GM12878 (cell line): ENCODE measurements around the gene PCDH15. TPM values are rescaled to one million over a fixed set of nuclear protein-coding genes. Genes with fewer than 3 reads are reported as not detected.

ENCODE experiments used
- BCLAF1 ChIP-seq: fragments of 450-650 bp; IDR thresholded peaks from 2 replicates; pipeline ENCODE4 v1.6.1; 2017; ENCODE audit warnings: antibody characterized with exemption, mild to moderate bottlenecking, moderate library complexity
- BHLHE40 ChIP-seq, 2 experiments: fragments of 450-650 bp in 1 of 2; IDR thresholded peaks; 2 replicates each; pipeline ENCODE4 v1.6.1; 2011 to 2017; ENCODE audit warnings: low read depth in 2 of 2, borderline replicate concordance in 1 of 2, improper control_type of control experiment in 1 of 2, low read length in 1 of 2, mild to moderate bottlenecking in 1 of 2
- CHD2 ChIP-seq: IDR thresholded peaks from 2 replicates; pipeline ENCODE4 v1.6.1; 2011; ENCODE audit warnings: low read depth, low read length, improper control_type of control experiment, borderline replicate concordance
- E2F8 ChIP-seq: fragments of 450-650 bp; IDR thresholded peaks from 2 replicates; pipeline ENCODE4 v1.6.1; 2018; ENCODE audit warnings: mild to moderate bottlenecking, low read depth, moderate library complexity; ENCODE audit not compliant: partially characterized antibody
- EGR1 ChIP-seq, 2 experiments: IDR thresholded peaks; 1 replicate in 1 of 2; 2 replicates in 1 of 2; pipeline ENCODE4 v1.6.1; 2011 to 2012; ENCODE audit warnings: low read depth in 2 of 2, low read length in 2 of 2, borderline replicate concordance in 1 of 2, mild to moderate bottlenecking in 1 of 2, moderate library complexity in 1 of 2
- ESRRA ChIP-seq: IDR thresholded peaks from 2 replicates; pipeline ENCODE4 v1.6.1; 2012; ENCODE audit warnings: mild to moderate bottlenecking, low read length, improper control_type of control experiment
- KLF5 ChIP-seq: fragments of 450-650 bp; IDR thresholded peaks from 2 replicates; pipeline ENCODE4 v1.6.1; 2014; ENCODE audit warnings: mild to moderate bottlenecking; ENCODE audit not compliant: partially characterized antibody
- MEF2A ChIP-seq: IDR thresholded peaks from 2 replicates; pipeline ENCODE4 v1.6.1; 2011; ENCODE audit warnings: low read depth, mild to moderate bottlenecking, low read length, moderate library complexity; ENCODE audit not compliant: insufficient read depth
- NFIC ChIP-seq: IDR thresholded peaks from 2 replicates; pipeline ENCODE4 v1.6.1; 2012; ENCODE audit warnings: low read depth, mild to moderate bottlenecking, inconsistent platforms, low read length, moderate library complexity
- NRF1 ChIP-seq: conservative IDR thresholded peaks from 2 replicates; pipeline ENCODE4 v1.6.1; 2011; ENCODE audit warnings: mild to moderate bottlenecking, low read depth, low read length, improper control_type of control experiment
- RAD51 ChIP-seq: fragments of 450-650 bp; IDR thresholded peaks from 2 replicates; pipeline ENCODE4 v1.6.1; 2016; ENCODE audit warnings: moderate library complexity, mild to moderate bottlenecking, inconsistent platforms
- RUNX3 ChIP-seq: IDR thresholded peaks from 2 replicates; pipeline ENCODE4 v1.6.1; 2012; ENCODE audit warnings: low read length, inconsistent platforms
- SREBF2 ChIP-seq: IDR thresholded peaks from 2 replicates; pipeline ENCODE4 v1.6.1; 2012; ENCODE audit warnings: mild to moderate bottlenecking, low read length
- TCF3 ChIP-seq: IDR thresholded peaks from 2 replicates; pipeline ENCODE4 v1.6.1; 2012; ENCODE audit warnings: low read depth, mild to moderate bottlenecking, low read length, borderline replicate concordance; ENCODE audit not compliant: insufficient read depth
- ZNF24 ChIP-seq: fragments of 450-650 bp; IDR thresholded peaks from 2 replicates; pipeline ENCODE4 v1.6.1; 2017; ENCODE audit warnings: antibody characterized with exemption, mild to moderate bottlenecking
- polyA plus RNA-seq, 11 experiments: library from polyadenylated mRNA; depleted of rRNA in 4 of 11; unstranded in 6 of 11; stranded (reverse) in 5 of 11; fragments of >200 nt; fragmentation: Nextera tagmentation in 4 of 11; fragmentation: Illumina TruSeq in 1 of 11; extraction: Ambion mirVana in 4 of 11; extraction: Trizol in 1 of 11; gene quantifications; 1 replicate in 1 of 11; 2 replicates in 10 of 11; pipeline versions ENCODE4 v1.2.1 to v1.2.3, GENCODE V29; 2011 to 2016; ENCODE audit warnings: inconsistent platforms in 2 of 11, missing spikeins in 2 of 11, low read depth in 1 of 11
- total RNA-seq, 4 experiments: library from RNA; depleted of rRNA in 3 of 4; stranded (reverse); fragments of >200 nt in 3 of 4; fragmentation: Illumina TruSeq in 1 of 4; extraction: Trizol in 1 of 4; gene quantifications; 2 replicates each; pipeline versions ENCODE4 v1.2.1 to v1.2.3, GENCODE V29; 2013 to 2021
- TF ChIP-seq, protein P1 (sequence below): fragments of 450-650 bp; formaldehyde crosslinking; IDR thresholded peaks from 2 replicates; pipeline ENCODE4 v1.4.0; 2020; ENCODE audit warnings: mild to moderate bottlenecking, moderate library complexity
- TF ChIP-seq, protein P2 (sequence below): fragments of 450-650 bp; IDR thresholded peaks from 2 replicates; pipeline ENCODE4 v1.6.1; 2016; ENCODE audit warnings: mild to moderate bottlenecking
- TF ChIP-seq, protein P3 (sequence below): IDR thresholded peaks from 2 replicates; pipeline ENCODE4 v1.6.1; 2012; ENCODE audit warnings: low read length, inconsistent platforms

The PCDH15 gene
- total and polyA plus RNA-seq, 10 of the 15 experiments (the other 5 are each of a cell fraction or from before 2014, with no cell fraction given), result 0.03 to 0.52 (median 0.07) TPM; not detected in 6

DNA sequence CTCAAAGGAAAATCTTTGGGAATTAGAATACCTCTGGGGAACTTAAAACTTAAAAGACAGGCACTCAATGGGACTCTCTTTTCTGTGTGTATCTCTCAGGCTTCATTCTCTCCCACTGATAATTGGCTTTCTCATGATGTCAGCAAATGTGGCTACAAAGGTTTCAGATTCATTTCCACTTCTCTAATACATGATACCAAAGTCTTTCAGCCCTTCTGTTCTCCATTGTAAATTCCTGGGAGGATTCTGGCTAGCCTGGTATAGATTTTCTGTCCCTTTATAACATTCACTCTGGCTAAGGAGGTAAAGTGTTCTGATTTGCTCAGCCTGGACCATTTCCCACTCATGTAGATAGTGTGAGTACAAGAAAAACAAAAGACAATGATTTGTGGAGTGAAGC is 606.2 kb downstream of the PCDH15 start (continued):
- TF ChIP-seq E2F8, result no peak
- TF ChIP-seq ZNF24, result no peak
- no peak; a peak in 1 of 4 replicates for TF ChIP-seq BHLHE40 (IDR thresholded peaks at IDR 0.05; ENCODE audit: borderline replicate concordance in 1 of 2, low read depth in 2 of 2, low read length in 1 of 2)
- TF ChIP-seq MEF2A, result no peak
- no peak for TF ChIP-seq ESRRA
- TF ChIP-seq, protein P1, sequence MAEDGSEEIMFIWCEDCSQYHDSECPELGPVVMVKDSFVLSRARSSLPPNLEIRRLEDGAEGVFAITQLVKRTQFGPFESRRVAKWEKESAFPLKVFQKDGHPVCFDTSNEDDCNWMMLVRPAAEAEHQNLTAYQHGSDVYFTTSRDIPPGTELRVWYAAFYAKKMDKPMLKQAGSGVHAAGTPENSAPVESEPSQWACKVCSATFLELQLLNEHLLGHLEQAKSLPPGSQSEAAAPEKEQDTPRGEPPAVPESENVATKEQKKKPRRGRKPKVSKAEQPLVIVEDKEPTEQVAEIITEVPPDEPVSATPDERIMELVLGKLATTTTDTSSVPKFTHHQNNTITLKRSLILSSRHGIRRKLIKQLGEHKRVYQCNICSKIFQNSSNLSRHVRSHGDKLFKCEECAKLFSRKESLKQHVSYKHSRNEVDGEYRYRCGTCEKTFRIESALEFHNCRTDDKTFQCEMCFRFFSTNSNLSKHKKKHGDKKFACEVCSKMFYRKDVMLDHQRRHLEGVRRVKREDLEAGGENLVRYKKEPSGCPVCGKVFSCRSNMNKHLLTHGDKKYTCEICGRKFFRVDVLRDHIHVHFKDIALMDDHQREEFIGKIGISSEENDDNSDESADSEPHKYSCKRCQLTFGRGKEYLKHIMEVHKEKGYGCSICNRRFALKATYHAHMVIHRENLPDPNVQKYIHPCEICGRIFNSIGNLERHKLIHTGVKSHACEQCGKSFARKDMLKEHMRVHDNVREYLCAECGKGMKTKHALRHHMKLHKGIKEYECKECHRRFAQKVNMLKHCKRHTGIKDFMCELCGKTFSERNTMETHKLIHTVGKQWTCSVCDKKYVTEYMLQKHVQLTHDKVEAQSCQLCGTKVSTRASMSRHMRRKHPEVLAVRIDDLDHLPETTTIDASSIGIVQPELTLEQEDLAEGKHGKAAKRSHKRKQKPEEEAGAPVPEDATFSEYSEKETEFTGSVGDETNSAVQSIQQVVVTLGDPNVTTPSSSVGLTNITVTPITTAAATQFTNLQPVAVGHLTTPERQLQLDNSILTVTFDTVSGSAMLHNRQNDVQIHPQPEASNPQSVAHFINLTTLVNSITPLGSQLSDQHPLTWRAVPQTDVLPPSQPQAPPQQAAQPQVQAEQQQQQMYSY, result no peak
- TF ChIP-seq, protein P2, sequence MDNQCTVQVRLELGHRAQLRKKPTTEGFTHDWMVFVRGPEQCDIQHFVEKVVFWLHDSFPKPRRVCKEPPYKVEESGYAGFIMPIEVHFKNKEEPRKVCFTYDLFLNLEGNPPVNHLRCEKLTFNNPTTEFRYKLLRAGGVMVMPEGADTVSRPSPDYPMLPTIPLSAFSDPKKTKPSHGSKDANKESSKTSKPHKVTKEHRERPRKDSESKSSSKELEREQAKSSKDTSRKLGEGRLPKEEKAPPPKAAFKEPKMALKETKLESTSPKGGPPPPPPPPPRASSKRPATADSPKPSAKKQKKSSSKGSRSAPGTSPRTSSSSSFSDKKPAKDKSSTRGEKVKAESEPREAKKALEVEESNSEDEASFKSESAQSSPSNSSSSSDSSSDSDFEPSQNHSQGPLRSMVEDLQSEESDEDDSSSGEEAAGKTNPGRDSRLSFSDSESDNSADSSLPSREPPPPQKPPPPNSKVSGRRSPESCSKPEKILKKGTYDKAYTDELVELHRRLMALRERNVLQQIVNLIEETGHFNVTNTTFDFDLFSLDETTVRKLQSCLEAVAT, result peak; percentile 77
- TF ChIP-seq BCLAF1, result no peak
- no peak for TF ChIP-seq SREBF2
- TF ChIP-seq KLF5, result no peak
- TF ChIP-seq RAD51, result no peak
- TF ChIP-seq CHD2, result no peak
- peak; percentile 17; the same call in 1 of the 2 replicates for TF ChIP-seq NFIC
- TF ChIP-seq RUNX3, result peak; percentile 50; the same call in 1 of the 2 replicates
- TF ChIP-seq NRF1, result no peak
- TF ChIP-seq, protein P3, sequence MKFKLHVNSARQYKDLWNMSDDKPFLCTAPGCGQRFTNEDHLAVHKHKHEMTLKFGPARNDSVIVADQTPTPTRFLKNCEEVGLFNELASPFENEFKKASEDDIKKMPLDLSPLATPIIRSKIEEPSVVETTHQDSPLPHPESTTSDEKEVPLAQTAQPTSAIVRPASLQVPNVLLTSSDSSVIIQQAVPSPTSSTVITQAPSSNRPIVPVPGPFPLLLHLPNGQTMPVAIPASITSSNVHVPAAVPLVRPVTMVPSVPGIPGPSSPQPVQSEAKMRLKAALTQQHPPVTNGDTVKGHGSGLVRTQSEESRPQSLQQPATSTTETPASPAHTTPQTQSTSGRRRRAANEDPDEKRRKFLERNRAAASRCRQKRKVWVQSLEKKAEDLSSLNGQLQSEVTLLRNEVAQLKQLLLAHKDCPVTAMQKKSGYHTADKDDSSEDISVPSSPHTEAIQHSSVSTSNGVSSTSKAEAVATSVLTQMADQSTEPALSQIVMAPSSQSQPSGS, result 0 out of 2 replicates have a peak, but pooled peaks have one; percentile 23
- TF ChIP-seq EGR1 (IDR thresholded peaks at IDR 0.05; ENCODE audit: borderline replicate concordance in 1 of 2, low read depth in 2 of 2, low read length in 2 of 2), result no peak
- no peak for TF ChIP-seq TCF3
